K562 (cell line): ENCODE measurements around the gene FTL. TPM values are rescaled to one million over a fixed set of nuclear protein-coding genes. Genes with fewer than 3 reads are reported as not detected.

Source experiments
- BHLHE40 ChIP-seq: IDR thresholded peaks from 2 replicates; pipeline ENCODE4 v1.6.1; 2011; ENCODE audit warnings: low read length, improper control_type of control experiment
- ETV6 ChIP-seq, 3 experiments: fragments of 150-350 bp in 1 of 3; sonication (generic) in 1 of 3; formaldehyde crosslinking in 1 of 3; IDR thresholded peaks; 2 replicates each; pipeline versions ENCODE4 v1.6.1 to v1.8.0; 2014 to 2022; ENCODE audit warnings: borderline replicate concordance in 2 of 3, low read depth in 2 of 3, antibody characterized with exemption in 1 of 3, low read length in 1 of 3, mild to moderate bottlenecking in 1 of 3, missing genetic modification reagents in 1 of 3
- NCOR1 ChIP-seq: fragments of 450-650 bp; IDR thresholded peaks from 2 replicates; pipeline ENCODE4 v1.6.1; 2016; ENCODE audit warnings: mild to moderate bottlenecking, moderate library complexity
- NR2C1 ChIP-seq, 2 experiments: fragments of 450-650 bp; IDR thresholded peaks; 2 replicates each; pipeline ENCODE4 v1.6.1; 2017; ENCODE audit warnings: mild to moderate bottlenecking in 2 of 2, antibody characterized with exemption in 1 of 2, inconsistent platforms in 1 of 2, missing compliant biosample characterization in 1 of 2, missing genetic modification characterization in 1 of 2
- POLR2AphosphoS2 ChIP-seq: IDR thresholded peaks from 2 replicates; pipeline ENCODE4 v1.6.1; 2012; ENCODE audit warnings: low read length, improper control_type of control experiment
- POLR3G ChIP-seq: IDR thresholded peaks from 2 replicates; pipeline ENCODE4 v1.6.1; 2011; ENCODE audit not compliant: insufficient read length, insufficient replicate concordance; ENCODE audit errors: extremely low read depth
- PYGO2 ChIP-seq: fragments of 450-650 bp; IDR thresholded peaks from 2 replicates; pipeline ENCODE4 v1.6.1; 2016; ENCODE audit warnings: mild to moderate bottlenecking, missing genetic modification characterization, moderate library complexity, missing compliant biosample characterization
- REST ChIP-seq, 2 experiments: fragments of 450-650 bp; formaldehyde crosslinking in 1 of 2; IDR thresholded peaks; 2 replicates each; pipeline versions ENCODE4 v1.4.0 to v1.6.1; 2014 to 2020; ENCODE audit warnings: mild to moderate bottlenecking in 2 of 2, borderline replicate concordance in 1 of 2, low read depth in 1 of 2
- RUNX1 ChIP-seq: sonication (generic); IDR thresholded peaks from 2 replicates; pipeline ENCODE4 v1.6.1; 2016; ENCODE audit warnings: antibody characterized with exemption, low read depth
- TAF7 ChIP-seq: fragments of 450-650 bp; IDR thresholded peaks from 2 replicates; pipeline ENCODE4 v1.6.1; 2016; ENCODE audit warnings: missing genetic modification characterization, missing compliant biosample characterization
- TAF9B ChIP-seq: fragments of 450-650 bp; IDR thresholded peaks from 2 replicates; pipeline ENCODE4 v1.6.1; 2018; ENCODE audit warnings: mild to moderate bottlenecking; ENCODE audit not compliant: partially characterized antibody
- ZFP1 ChIP-seq: fragments of 450-650 bp; formaldehyde crosslinking; IDR thresholded peaks from 2 replicates; pipeline ENCODE4 v1.4.0; 2020; ENCODE audit warnings: mild to moderate bottlenecking, mixed read lengths
- polyA plus RNA-seq, 8 experiments: library from polyadenylated mRNA; depleted of rRNA in 4 of 8; stranded (reverse) in 5 of 8; unstranded in 3 of 8; fragments of >200 nt; fragmentation: Nextera tagmentation in 2 of 8; fragmentation: Illumina TruSeq in 1 of 8; extraction: Ambion mirVana in 2 of 8; extraction: Trizol in 1 of 8; gene quantifications; 2 replicates each; pipeline versions ENCODE4 v1.2.1 to v1.2.3, GENCODE V29; 2011 to 2014; ENCODE audit warnings: inconsistent platforms in 1 of 8, missing spikeins in 1 of 8
- total RNA-seq, 7 experiments: library from RNA; depleted of rRNA in 6 of 7; stranded (reverse); fragments of >200 nt in 6 of 7; fragmentation: Illumina TruSeq in 2 of 7; extraction: Trizol in 2 of 7; gene quantifications; 2 replicates each; pipeline versions ENCODE4 v1.2.1 to v1.2.3, GENCODE V29; 2011 to 2021; ENCODE audit warnings: low replicate concordance in 1 of 7
- TF ChIP-seq, protein P1 (sequence below): fragments of 250-450 bp; sonication (Bioruptor Pico); IDR thresholded peaks from 2 replicates; pipeline ENCODE4 v1.5.0; 2021; ENCODE audit warnings: mild to moderate bottlenecking, borderline replicate concordance
- TF ChIP-seq, protein P2 (sequence below): fragments of 450-650 bp; IDR thresholded peaks from 2 replicates; pipeline ENCODE4 v1.7.1; 2018; ENCODE audit warnings: mild to moderate bottlenecking, low read depth; ENCODE audit not compliant: partially characterized antibody

FTL gene
- total and polyA plus RNA-seq, 9 of the 15 experiments (the other 6 are each of a cell fraction or from before 2014, with no cell fraction given) = 1,231 to 27,415 (median 3,965) TPM

- peak; percentile 33 for TF ChIP-seq REST (IDR thresholded peaks at IDR 0.05; ENCODE audit: borderline replicate concordance)
- TF ChIP-seq REST (CRISPR knock-in tag; IDR thresholded peaks at IDR 0.05; ENCODE audit: low read depth) = no peak
- no peak for TF ChIP-seq POLR3G
- TF ChIP-seq ETV6 (IDR thresholded peaks at IDR 0.05; ENCODE audit: borderline replicate concordance in 1 of 2, low read depth in 2 of 2, low read length in 1 of 2) = no peak
- TF ChIP-seq ETV6 (CRISPR knock-in tag; IDR thresholded peaks at IDR 0.05; ENCODE audit: borderline replicate concordance) = no peak
- no peak for TF ChIP-seq TAF9B
- TF ChIP-seq, protein P1, sequence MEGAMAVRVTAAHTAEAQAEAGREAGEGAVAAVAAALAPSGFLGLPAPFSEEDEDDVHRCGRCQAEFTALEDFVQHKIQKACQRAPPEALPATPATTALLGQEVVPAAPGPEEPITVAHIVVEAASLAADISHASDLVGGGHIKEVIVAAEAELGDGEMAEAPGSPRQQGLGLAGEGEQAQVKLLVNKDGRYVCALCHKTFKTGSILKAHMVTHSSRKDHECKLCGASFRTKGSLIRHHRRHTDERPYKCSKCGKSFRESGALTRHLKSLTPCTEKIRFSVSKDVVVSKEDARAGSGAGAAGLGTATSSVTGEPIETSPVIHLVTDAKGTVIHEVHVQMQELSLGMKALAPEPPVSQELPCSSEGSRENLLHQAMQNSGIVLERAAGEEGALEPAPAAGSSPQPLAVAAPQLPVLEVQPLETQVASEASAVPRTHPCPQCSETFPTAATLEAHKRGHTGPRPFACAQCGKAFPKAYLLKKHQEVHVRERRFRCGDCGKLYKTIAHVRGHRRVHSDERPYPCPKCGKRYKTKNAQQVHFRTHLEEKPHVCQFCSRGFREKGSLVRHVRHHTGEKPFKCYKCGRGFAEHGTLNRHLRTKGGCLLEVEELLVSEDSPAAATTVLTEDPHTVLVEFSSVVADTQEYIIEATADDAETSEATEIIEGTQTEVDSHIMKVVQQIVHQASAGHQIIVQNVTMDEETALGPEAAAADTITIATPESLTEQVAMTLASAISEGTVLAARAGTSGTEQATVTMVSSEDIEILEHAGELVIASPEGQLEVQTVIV (CRISPR knock-in tag) = no peak
- TF ChIP-seq, protein P2, sequence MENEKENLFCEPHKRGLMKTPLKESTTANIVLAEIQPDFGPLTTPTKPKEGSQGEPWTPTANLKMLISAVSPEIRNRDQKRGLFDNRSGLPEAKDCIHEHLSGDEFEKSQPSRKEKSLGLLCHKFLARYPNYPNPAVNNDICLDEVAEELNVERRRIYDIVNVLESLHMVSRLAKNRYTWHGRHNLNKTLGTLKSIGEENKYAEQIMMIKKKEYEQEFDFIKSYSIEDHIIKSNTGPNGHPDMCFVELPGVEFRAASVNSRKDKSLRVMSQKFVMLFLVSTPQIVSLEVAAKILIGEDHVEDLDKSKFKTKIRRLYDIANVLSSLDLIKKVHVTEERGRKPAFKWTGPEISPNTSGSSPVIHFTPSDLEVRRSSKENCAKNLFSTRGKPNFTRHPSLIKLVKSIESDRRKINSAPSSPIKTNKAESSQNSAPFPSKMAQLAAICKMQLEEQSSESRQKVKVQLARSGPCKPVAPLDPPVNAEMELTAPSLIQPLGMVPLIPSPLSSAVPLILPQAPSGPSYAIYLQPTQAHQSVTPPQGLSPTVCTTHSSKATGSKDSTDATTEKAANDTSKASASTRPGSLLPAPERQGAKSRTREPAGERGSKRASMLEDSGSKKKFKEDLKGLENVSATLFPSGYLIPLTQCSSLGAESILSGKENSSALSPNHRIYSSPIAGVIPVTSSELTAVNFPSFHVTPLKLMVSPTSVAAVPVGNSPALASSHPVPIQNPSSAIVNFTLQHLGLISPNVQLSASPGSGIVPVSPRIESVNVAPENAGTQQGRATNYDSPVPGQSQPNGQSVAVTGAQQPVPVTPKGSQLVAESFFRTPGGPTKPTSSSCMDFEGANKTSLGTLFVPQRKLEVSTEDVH = no peak
- TF ChIP-seq RUNX1 = no peak
- TF ChIP-seq NR2C1 (IDR thresholded peaks at IDR 0.05) = peak; percentile 52; the same call in 1 of the 2 replicates
- TF ChIP-seq NR2C1 (tag; IDR thresholded peaks at IDR 0.05) = peak; percentile 52; the same call in 1 of the 2 replicates
- no peak for TF ChIP-seq ZFP1 (CRISPR knock-in tag)
- TF ChIP-seq NCOR1 = 0 out of 2 replicates have a peak, but pooled peaks have one; percentile 12
- TF ChIP-seq POLR2AphosphoS2 = peak; percentile 90; the same call in 1 of the 2 replicates
- no peak for TF ChIP-seq TAF7 (tag)
- TF ChIP-seq PYGO2 (tag) = no peak
- peak; percentile 80 for TF ChIP-seq BHLHE40
Measured at GRCh38 chr19:48918801-48919247, 46.3 kb upstream of the FTL start (continued).
